Tibial nerve (tissue), 4 donors: ENCODE results near the gene NFIA. TPM values are rescaled to one million over a fixed set of nuclear protein-coding genes. Genes with fewer than 3 reads are reported as not detected.

Experiments used
- DNase-seq, 2 donors: peaks; one replicate each; pipeline ENCODE4 v3.0.0-alpha.2; 2019; ENCODE audit warnings: low spot score in 2 of 2
- H3K27ac ChIP-seq, 4 donors: fragments of 200-600 bp; sonication (generic) in 3 of 4; one replicate each; pipeline ENCODE4 v1.5.1; 2017 to 2019; ENCODE audit warnings: mild to moderate bottlenecking in 1 of 4
- H3K27me3 ChIP-seq, 2 donors: fragments of 200-600 bp; sonication (generic) in 1 of 2; one replicate each; pipeline versions ENCODE4 v1.5.1 to v1.6.0; 2017 to 2019
- H3K36me3 ChIP-seq, 3 donors: fragments of 200-600 bp; sonication (generic); one replicate each; pipeline ENCODE4 v1.5.1; 2018 to 2019
- H3K4me1 ChIP-seq, 4 donors: fragments of 200-600 bp; sonication (generic) in 3 of 4; one replicate each; pipeline ENCODE4 v1.5.1; 2017 to 2019
- H3K4me3 ChIP-seq, 4 donors: fragments of 200-600 bp; sonication (generic) in 3 of 4; one replicate each; pipeline ENCODE4 v1.5.1; 2017 to 2019; ENCODE audit warnings: mild to moderate bottlenecking in 1 of 4, moderate library complexity in 1 of 4
- H3K9me3 ChIP-seq, 4 donors: fragments of 200-600 bp; sonication (generic) in 3 of 4; one replicate each; pipeline ENCODE4 v1.5.1; 2017 to 2019
- CTCF ChIP-seq, 5 experiments: fragments of 200-600 bp in 3 of 5; fragments of 450-650 bp in 2 of 5; sonication (generic) in 3 of 5; IDR thresholded peaks; one replicate each; pipeline ENCODE4 v1.5.1; 2016 to 2019; ENCODE audit warnings: antibody characterized with exemption in 5 of 5, mild to moderate bottlenecking in 3 of 5, moderate library complexity in 2 of 5
- EP300 ChIP-seq, 2 donors: sonication (generic); formaldehyde crosslinking; IDR thresholded peaks; one replicate each; pipeline ENCODE4 v1.6.1; 2017; ENCODE audit warnings: antibody characterized with exemption in 2 of 2, mild to moderate bottlenecking in 1 of 2
- POLR2A ChIP-seq, 2 donors: fragments of 450-650 bp; IDR thresholded peaks; one replicate each; pipeline ENCODE4 v1.6.1; 2017; ENCODE audit warnings: antibody characterized with exemption in 2 of 2, mild to moderate bottlenecking in 2 of 2, moderate library complexity in 2 of 2
- WGBS, 2 donors: methylation state at CpG; one replicate each; pipeline ENCODE4 v1.1.5; 2018; 5-methylcytosine and 5-hydroxymethylcytosine counted together
- total RNA-seq, 4 donors: library from RNA; depleted of rRNA; stranded (reverse); fragments of >200 nt; gene quantifications; one replicate each; pipeline ENCODE4 v1.1.0, GENCODE V29; 2016

The NFIA gene
- total RNA-seq, 4 donors from 2014 or later = 71.2 to 81.4 (median 75.7) TPM

DNA sequence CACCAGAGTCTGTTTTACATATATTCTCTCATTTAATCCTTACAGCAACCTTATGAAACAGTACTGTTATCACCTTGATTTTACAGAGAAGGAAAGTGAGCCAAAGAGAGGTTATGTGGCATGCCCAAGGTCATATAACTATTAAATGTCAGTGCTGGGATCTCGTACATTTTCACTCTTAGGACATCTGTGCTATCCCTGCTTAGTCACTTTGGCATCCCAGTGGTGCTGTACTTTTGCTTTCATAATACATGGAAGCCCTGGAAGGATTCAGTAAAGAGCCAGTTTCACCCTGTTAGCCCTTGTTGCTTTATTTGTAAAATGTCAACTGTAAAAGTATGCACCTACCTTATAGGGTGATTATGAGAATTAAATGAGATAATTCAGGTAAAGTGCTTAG lies 104.4 kb downstream of the NFIA start:
- WGBS, 2 donors = 33 to 47% methylated on average over 1 of the region's 1 CpG
- Histone ChIP-seq H3K4me3 (no peak overlapping the region), H3K27me3 (no peaks in the 10 kb centered on the region), H3K9me3 (no peaks in the 10 kb centered on the region), H3K4me1 (peaks cover 0 to 81% (median 34%) of the 10 kb centered on the region in 4 donors), H3K36me3 (no peaks in the 10 kb centered on the region), H3K27ac (peak overlapping the region in 2 of 4 donors; percentile 81 to 85)
- TF ChIP-seq EP300 (IDR thresholded peaks at IDR 0.05) (no peak), POLR2A (IDR thresholded peaks at IDR 0.05) (no peak), CTCF (IDR thresholded peaks at IDR 0.05) (no peak)
- DNase-seq = no peak

GRCh38 chr1:61187352-61188086 lies 105.2 kb downstream of the NFIA start:
- 64 to 65% methylated on average over 10 of the region's 10 CpGs for whole genome bisulfite sequencing, 2 donors
- H3K9me3 ChIP-seq = no peaks in the 10 kb centered on the region
- peaks cover 0 to 80% (median 34%) of the 10 kb centered on the region in 4 donors for H3K4me1 ChIP-seq
- H3K36me3 ChIP-seq = no peaks in the 10 kb centered on the region
- DNase-seq = no peak
- H3K4me3 ChIP-seq = no peak overlapping the region
- TF ChIP-seq POLR2A (IDR thresholded peaks at IDR 0.05) = no peak
- no peaks in the 10 kb centered on the region for H3K27me3 ChIP-seq
- H3K27ac ChIP-seq = peak overlapping the region; percentile 10 to 85 (median 68)

- no peak for DNase-seq
- TF ChIP-seq POLR2A (IDR thresholded peaks at IDR 0.05) (no peak), EP300 (IDR thresholded peaks at IDR 0.05) (no peak)
- peak overlapping the region in 1 of 4 donors; percentile 81 for H3K27ac ChIP-seq
- peaks cover 0 to 85% (median 28%) of the 10 kb centered on the region in 4 donors for H3K4me1 ChIP-seq
- no peaks in the 10 kb centered on the region for H3K27me3 ChIP-seq
- no peak overlapping the region for H3K4me3 ChIP-seq
- no peaks in the 10 kb centered on the region for H3K9me3 ChIP-seq
- 90 to 92% methylated on average over 4 of the region's 4 CpGs for whole genome bisulfite sequencing, 2 donors
- no peaks in the 10 kb centered on the region for H3K36me3 ChIP-seq
Observed at GRCh38 chr1:61190153-61190552, 107.8 kb downstream of the NFIA start.

- H3K27ac ChIP-seq = peak overlapping the region in 3 of 4 donors; percentile 18 to 55 (median 26)
- no peaks in the 10 kb centered on the region for H3K36me3 ChIP-seq
- 67 to 68% methylated on average over 5 of the region's 5 CpGs for WGBS, 2 donors
- H3K4me3 ChIP-seq = no peak overlapping the region
- DNase-seq = no peak
- H3K9me3 ChIP-seq = no peaks in the 10 kb centered on the region
- peaks cover 0 to 85% (median 22%) of the 10 kb centered on the region in 4 donors for H3K4me1 ChIP-seq
- no peaks in the 10 kb centered on the region for H3K27me3 ChIP-seq
- no peak for TF ChIP-seq EP300 (IDR thresholded peaks at IDR 0.05)
- TF ChIP-seq POLR2A (IDR thresholded peaks at IDR 0.05) = no peak
- TF ChIP-seq CTCF (IDR thresholded peaks at IDR 0.05) = no peak
Observed at GRCh38 chr1:61190618-61191432, 108.5 kb downstream of the NFIA start.

DNA sequence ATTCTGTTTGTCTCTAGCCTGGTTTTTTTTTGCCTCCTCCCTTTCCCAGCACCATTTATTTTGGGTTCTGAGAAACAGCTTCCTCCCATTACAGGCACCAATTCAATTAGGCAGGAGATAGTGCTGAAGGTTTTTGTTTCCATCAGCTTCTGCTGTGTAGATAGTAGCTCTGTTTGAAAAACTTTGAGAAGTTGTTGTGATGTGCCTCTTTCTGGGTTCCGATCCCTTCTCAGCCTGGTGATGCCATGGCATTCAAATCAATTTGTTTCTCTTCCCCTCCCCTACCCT lies 109.0 kb downstream of the NFIA start:
- TF ChIP-seq EP300 (IDR thresholded peaks at IDR 0.05) = no peak
- no peak for TF ChIP-seq POLR2A (IDR thresholded peaks at IDR 0.05)
- TF ChIP-seq CTCF (IDR thresholded peaks at IDR 0.05) = no peak
- no peak for DNase-seq
- H3K4me1 ChIP-seq = peaks cover 0 to 82% (median 17%) of the 10 kb centered on the region in 4 donors
- peak overlapping the region in 3 of 4 donors; percentile 18 to 55 (median 26) for H3K27ac ChIP-seq
- H3K4me3 ChIP-seq = no peak overlapping the region
- H3K9me3 ChIP-seq = no peaks in the 10 kb centered on the region
- no peaks in the 10 kb centered on the region for H3K36me3 ChIP-seq
- WGBS, 2 donors = 92 to 97% methylated on average over 1 of the region's 1 CpG
- no peaks in the 10 kb centered on the region for H3K27me3 ChIP-seq
